Measurements from ENCODE around the gene PRKAB1. TPM values are rescaled to one million over a fixed set of nuclear protein-coding genes. Genes with fewer than 3 reads are reported as not detected.

Gene PRKAB1
- total RNA-seq, 1 experiment from 2014 or later: 36.3 TPM

GRCh38 chr12:119661882-119662281 lies 6.1 kb upstream of the PRKAB1 start:
- intact Hi-C loops (cut with micrococcal nuclease; ENCODE audit: unreplicated experiment) (no loop called here), in situ Hi-C loops (cut with HindIII; ENCODE audit: low pct_unique_long_range_greater_than_20kb, low sequenced_read_pairs) (no loop called here)
- no TSS peak for BruUV-seq (replicated peaks)

GRCh38 chr12:119664642-119665041 lies 3.3 kb upstream of the PRKAB1 start:
- intact Hi-C loops (cut with micrococcal nuclease; ENCODE audit: unreplicated experiment): no loop called here
- DNase-seq (ENCODE audit: low read depth, low spot score) (no peak), ATAC-seq (no peak)
- peaks cover 7% of the 10 kb centered on the region; the same call in 1 of the 2 replicates for H3K36me3 ChIP-seq (ENCODE audit: control insufficient read depth, insufficient read depth, low read length)
- H3K27ac ChIP-seq (ENCODE audit: low read length): no peak overlapping the region
- in situ Hi-C loops (cut with HindIII; ENCODE audit: low pct_unique_long_range_greater_than_20kb, low sequenced_read_pairs): no loop called here
- no peaks in the 10 kb centered on the region for H3K9me3 ChIP-seq (ENCODE audit: control insufficient read depth, insufficient read depth, low read depth, low read length)
- peaks cover 9% of the 10 kb centered on the region for H3K4me1 ChIP-seq (ENCODE audit: control insufficient read depth, insufficient read depth, low read length)
- TF ChIP-seq POLR2AphosphoS5 (IDR thresholded peaks at IDR 0.05; ENCODE audit: low read depth, low read length) (no peak), SIN3A (IDR thresholded peaks at IDR 0.05; ENCODE audit: borderline replicate concordance, insufficient read depth, low read depth, low read length) (no peak), CTCF (IDR thresholded peaks at IDR 0.05) (no peak), REST (IDR thresholded peaks at IDR 0.05; ENCODE audit: insufficient read depth in 1 of 2, low read depth in 2 of 2, low read length in 1 of 2) (no peak), TCF7L2 (IDR thresholded peaks at IDR 0.05; ENCODE audit: low read depth, low read length) (no peak)
- CTCF ChIA-PET: interaction anchor here (0.6 kb wide), 1 partner anchor 430 kb away, joined by 7 read pairs; no protein-coding TSS in a partner anchor
- no peaks in the 10 kb centered on the region for H3K27me3 ChIP-seq (ENCODE audit: control insufficient read depth, insufficient read depth, low read length)
- POLR2A ChIA-PET: no interaction called here
- no TSS peak for BruUV-seq (replicated peaks)
- H3K4me3 ChIP-seq (ENCODE audit: low read depth in 2 of 2, low read length in 2 of 2): no peak overlapping the region

More at GRCh38 chr12:119661882-119662281, 6.1 kb upstream of the PRKAB1 start:
- ATAC-seq (no peak), DNase-seq (ENCODE audit: low read depth, low spot score) (no peak)
- ChIA-PET POLR2A (no interaction called here), CTCF (no interaction called here)
- TF ChIP-seq CTCF (IDR thresholded peaks at IDR 0.05): no peak
- no peak for TF ChIP-seq TCF7L2 (IDR thresholded peaks at IDR 0.05; ENCODE audit: low read depth, low read length)
- no peak for TF ChIP-seq REST (IDR thresholded peaks at IDR 0.05; ENCODE audit: insufficient read depth in 1 of 2, low read depth in 2 of 2, low read length in 1 of 2)
- no peak for TF ChIP-seq POLR2AphosphoS5 (IDR thresholded peaks at IDR 0.05; ENCODE audit: low read depth, low read length)
- no peak for TF ChIP-seq SIN3A (IDR thresholded peaks at IDR 0.05; ENCODE audit: borderline replicate concordance, insufficient read depth, low read depth, low read length)
- Histone ChIP-seq H3K27me3 (ENCODE audit: control insufficient read depth, insufficient read depth, low read length) (no peaks in the 10 kb centered on the region), H3K9me3 (ENCODE audit: control insufficient read depth, insufficient read depth, low read depth, low read length) (no peaks in the 10 kb centered on the region), H3K4me3 (ENCODE audit: low read depth in 2 of 2, low read length in 2 of 2) (no peak overlapping the region), H3K4me1 (ENCODE audit: control insufficient read depth, insufficient read depth, low read length) (peaks cover 1% of the 10 kb centered on the region), H3K27ac (ENCODE audit: low read length) (no peak overlapping the region), H3K36me3 (ENCODE audit: control insufficient read depth, insufficient read depth, low read length) (no peaks in the 10 kb centered on the region)

Measured in Panc1 (cell line).